ENCODE measurements around the gene HOXB3. TPM values are rescaled to one million over a fixed set of nuclear protein-coding genes. Genes with fewer than 3 reads are reported as not detected.

Gene HOXB3
- total and polyA plus RNA-seq, 12 donors = 0.24 to 5.9 (median 1.1) TPM

DNA sequence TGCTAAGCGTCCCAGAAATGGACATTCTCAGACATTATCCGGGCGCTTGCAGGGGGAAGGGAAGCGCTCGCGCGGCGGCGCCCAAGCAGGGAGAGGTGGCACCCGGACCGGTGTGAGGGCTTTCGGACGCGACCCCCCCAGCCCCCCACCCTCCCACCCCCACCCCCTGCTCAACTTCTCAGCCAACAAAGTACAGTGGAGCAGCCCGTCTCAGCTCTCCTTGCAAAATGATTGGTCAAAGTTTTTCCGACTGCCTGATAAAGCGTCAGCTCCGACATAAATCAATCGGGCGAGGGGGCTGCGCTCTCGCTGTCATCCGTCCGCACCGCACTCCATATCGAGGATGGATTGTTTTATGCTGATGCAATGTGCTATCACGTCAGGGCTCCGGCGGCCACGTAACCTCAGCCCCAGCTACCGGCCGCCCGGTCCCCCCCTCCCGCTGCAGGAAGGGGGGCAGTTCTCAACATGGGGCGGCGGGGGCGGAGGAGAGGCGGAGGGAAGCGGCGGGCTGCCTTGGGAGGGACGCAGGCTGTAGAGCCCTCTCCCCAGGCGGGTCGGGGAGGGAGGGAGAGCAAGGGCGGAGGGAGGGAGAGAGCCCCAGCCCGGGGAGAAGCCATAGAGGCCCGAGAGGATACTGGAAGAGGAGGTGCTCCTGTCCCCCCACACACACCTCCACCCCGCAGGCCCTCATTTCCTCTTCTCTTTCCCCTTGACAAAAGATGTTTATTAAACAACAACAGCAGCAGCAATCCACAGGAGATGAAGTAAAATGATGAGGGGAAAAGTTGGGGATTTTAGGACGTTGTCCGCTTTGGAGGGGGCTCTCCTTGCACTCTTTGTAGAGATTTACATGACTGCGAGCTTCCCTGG is 36.4 kb upstream of the HOXB3 start, which contains the start of gene HOXB9:
Gene HOXB9 (minus strand): TSS at position 114 of the 873 bp plus-strand sequence. CDS start 89 bp downstream, at position 25.
- Histone ChIP-seq H3K4me3 (peak within 1 kb of the TSS; percentile 6 to 41 (median 35)), H3K27ac (no peak within 1 kb of the TSS), H3K36me3 (no peaks in the 10 kb centered on the region), H3K27me3 (peaks cover 72 to 100% (median 100%) of the 10 kb centered on the region in 7 donors), H3K9me3 (no peaks in the 10 kb centered on the region), H3K4me1 (peaks cover 7 to 27% (median 23%) of the 10 kb centered on the region in 9 donors)
- WGBS, 2 donors = 1% methylated on average over 44 to 50 of the region's 50 CpGs
- ATAC-seq (no peak), DNase-seq (no peak)
- TF ChIP-seq, protein P1, sequence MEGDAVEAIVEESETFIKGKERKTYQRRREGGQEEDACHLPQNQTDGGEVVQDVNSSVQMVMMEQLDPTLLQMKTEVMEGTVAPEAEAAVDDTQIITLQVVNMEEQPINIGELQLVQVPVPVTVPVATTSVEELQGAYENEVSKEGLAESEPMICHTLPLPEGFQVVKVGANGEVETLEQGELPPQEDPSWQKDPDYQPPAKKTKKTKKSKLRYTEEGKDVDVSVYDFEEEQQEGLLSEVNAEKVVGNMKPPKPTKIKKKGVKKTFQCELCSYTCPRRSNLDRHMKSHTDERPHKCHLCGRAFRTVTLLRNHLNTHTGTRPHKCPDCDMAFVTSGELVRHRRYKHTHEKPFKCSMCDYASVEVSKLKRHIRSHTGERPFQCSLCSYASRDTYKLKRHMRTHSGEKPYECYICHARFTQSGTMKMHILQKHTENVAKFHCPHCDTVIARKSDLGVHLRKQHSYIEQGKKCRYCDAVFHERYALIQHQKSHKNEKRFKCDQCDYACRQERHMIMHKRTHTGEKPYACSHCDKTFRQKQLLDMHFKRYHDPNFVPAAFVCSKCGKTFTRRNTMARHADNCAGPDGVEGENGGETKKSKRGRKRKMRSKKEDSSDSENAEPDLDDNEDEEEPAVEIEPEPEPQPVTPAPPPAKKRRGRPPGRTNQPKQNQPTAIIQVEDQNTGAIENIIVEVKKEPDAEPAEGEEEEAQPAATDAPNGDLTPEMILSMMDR (IDR thresholded peaks at IDR 0.05) = no peak
- intact Hi-C loops (cut with DNase I) = no loop called here

DNA sequence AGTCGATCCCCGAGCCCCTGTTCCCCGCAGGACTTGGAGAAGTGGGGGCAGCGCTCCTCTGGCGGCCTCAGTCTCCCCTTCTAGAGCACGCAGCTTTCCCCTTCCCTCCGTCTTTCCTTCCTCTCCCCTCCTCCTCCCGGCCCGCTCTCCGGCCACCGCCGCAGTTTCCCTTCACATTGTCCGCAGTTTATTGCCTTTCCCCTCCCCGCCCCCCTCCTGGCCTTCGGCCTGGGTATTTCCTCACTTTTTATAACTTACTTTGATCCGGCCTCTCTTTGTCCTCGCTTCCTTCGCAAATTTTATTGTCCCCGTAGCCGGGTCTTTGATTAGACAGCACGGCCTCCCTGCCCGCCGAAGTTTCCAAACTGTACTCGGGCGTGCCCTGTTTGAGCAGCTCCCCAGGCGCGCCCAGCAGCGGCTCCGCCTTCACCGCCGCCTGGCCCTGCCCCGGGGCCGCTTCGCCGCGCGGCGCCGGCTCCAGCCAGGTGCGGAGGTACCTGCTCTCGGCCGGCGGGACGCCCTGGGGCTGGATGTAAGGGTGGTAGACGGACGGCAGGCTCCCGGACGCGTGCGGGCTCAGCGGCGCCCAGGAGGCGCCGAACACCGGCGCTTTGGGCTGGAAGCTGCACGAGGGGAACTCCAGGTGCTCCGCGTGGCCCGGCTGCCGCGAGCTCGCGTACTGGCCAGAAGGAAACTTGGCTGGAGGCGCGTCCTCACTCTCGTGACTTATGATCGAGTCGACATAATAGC is 35.6 kb upstream of the HOXB3 start:
- Histone ChIP-seq H3K4me1 (peaks cover 7 to 27% (median 23%) of the 10 kb centered on the region in 9 donors), H3K27me3 (peaks cover 72 to 100% (median 100%) of the 10 kb centered on the region in 7 donors), H3K9me3 (no peaks in the 10 kb centered on the region), H3K36me3 (no peaks in the 10 kb centered on the region), H3K27ac (no peak overlapping the region), H3K4me3 (peak overlapping the region; percentile 6 to 41 (median 35))
- DNase-seq (no peak), ATAC-seq (peak in 5 of 8 donors; percentile 25 to 58 (median 46))
- intact Hi-C loops (cut with DNase I) = no loop called here
- TF ChIP-seq, protein P1 (IDR thresholded peaks at IDR 0.05) = no peak
- WGBS, 2 donors = 1% methylated on average over 69 of the region's 69 CpGs

DNA sequence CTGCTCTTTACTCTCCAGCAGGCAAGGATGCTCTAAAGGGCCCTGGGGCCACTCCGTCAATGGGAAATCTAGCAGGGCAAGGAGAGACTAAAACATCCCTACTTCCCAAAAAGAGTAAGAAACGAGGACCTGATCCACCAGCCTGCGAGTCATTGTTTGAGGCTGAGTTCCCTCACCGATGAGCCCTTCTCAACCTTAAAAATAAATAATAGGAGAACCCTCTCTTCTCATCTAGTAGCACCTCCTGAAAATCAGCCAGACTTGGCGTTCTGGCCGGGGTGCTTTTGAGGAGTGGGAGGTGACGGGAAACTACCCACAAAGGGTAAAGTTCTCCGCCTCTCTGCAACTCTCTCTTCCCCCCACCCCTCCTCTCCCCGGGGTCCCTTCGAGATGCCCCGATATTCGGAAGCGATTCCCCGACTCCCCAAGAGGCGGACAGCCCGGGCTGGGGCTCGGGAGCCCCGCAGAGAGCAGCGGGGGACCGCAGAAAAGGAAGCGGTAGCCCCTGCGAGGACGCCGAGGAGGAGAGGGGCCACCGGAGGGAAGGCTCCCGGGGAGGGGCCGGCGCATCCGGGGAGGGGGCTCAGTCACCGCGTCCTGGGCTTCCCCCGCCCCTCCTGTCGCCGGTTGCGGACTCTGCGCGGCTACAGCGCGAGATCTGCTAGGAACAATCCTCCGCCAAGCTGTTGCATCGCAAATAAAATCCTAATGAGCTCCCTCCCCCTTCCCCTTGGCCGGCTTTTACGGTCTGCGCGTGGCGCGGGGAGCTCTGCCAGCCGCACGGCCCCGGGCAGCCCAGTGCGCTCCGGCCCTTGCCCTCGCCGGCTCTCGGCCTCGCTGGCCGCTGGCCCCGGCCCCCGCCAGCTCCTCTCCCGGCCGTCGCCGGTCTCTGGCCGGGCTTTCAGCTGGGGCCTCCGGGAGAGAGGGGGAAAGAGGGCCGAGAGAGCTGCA is 34.8 kb upstream of the HOXB3 start:
- intact Hi-C loops (cut with DNase I) = no loop called here
- DNase-seq (no peak), ATAC-seq (peak in 3 of 8 donors; percentile 12 to 20 (median 20))
- Histone ChIP-seq H3K27me3 (peaks cover 71 to 100% (median 100%) of the 10 kb centered on the region in 7 donors), H3K27ac (no peak overlapping the region), H3K9me3 (no peaks in the 10 kb centered on the region), H3K36me3 (no peaks in the 10 kb centered on the region), H3K4me1 (peaks cover 7 to 27% (median 23%) of the 10 kb centered on the region in 9 donors), H3K4me3 (peak overlapping the region; percentile 6 to 41 (median 35))
- TF ChIP-seq, protein P1 (IDR thresholded peaks at IDR 0.05) = no peak
- 2% methylated on average over 64 to 66 of the region's 66 CpGs for WGBS, 2 donors

Measured in heart right ventricle (tissue), 16 donors.